SK-N-SH (cell line): ENCODE measurements around the gene YWHAH. TPM values are rescaled to one million over a fixed set of nuclear protein-coding genes. Genes with fewer than 3 reads are reported as not detected.

Experiments
- CTCF ChIA-PET: fragments of 300-600, 350-600 bp; formaldehyde crosslinking; extraction: SDS; loops from one replicate; lab custom pipeline; 2021; lab: Yijun Ruan, JAX
- POLR2A ChIA-PET: fragments of 350-600 bp; sonication (Branson Sonifier 250); formaldehyde crosslinking; extraction: SDS; loops from one replicate; lab custom pipeline; 2020; ENCODE audit warnings: antibody characterized with exemption, inconsistent platforms; lab: Yijun Ruan, JAX
- DNase-seq: peaks from one replicate; pipeline ENCODE4 v3.0.0; 2012
- H2AFZ ChIP-seq: fragments of 200-600 bp; sonication (generic); 2 replicates; pipeline ENCODE4 v1.8.1; 2016; ENCODE audit warnings: antibody characterized with exemption, mild to moderate bottlenecking, low read depth
- H3F3A ChIP-seq: fragments of 200-600 bp; sonication (generic); replicated peaks from 2 replicates; pipeline ENCODE3; 2016; ENCODE audit warnings: antibody characterized with exemption, mild to moderate bottlenecking; ENCODE audit not compliant: insufficient read depth
- H3K27ac ChIP-seq, 2 experiments: fragments of 200-500 bp in 1 of 2; fragments of 200-600 bp in 1 of 2; sonication (Bioruptor generic) in 1 of 2; sonication (generic), shearing (Covaris generic) in 1 of 2; 2 replicates each; pipeline versions ENCODE4 v1.5.1 to v1.6.1; 2014 to 2016; ENCODE audit warnings: low read depth in 2 of 2, inconsistent platforms in 1 of 2, low read length in 1 of 2, mild to moderate bottlenecking in 1 of 2, mixed read lengths in 1 of 2
- H3K27me3 ChIP-seq: fragments of 200-600 bp; sonication (generic), shearing (Covaris generic); 2 replicates; pipeline ENCODE4 v1.6.1; 2016; ENCODE audit warnings: mixed run types; ENCODE audit not compliant: insufficient read depth
- H3K36me3 ChIP-seq, 2 experiments: fragments of 200-500 bp in 1 of 2; fragments of 200-600 bp in 1 of 2; sonication (Bioruptor generic) in 1 of 2; sonication (generic) in 1 of 2; replicated peaks in 1 of 2; 2 replicates each; pipeline versions ENCODE3 to v1.5.1; 2014 to 2016; ENCODE audit warnings: low read length in 1 of 2, mild to moderate bottlenecking in 1 of 2; ENCODE audit not compliant: insufficient read depth in 2 of 2, control insufficient read depth in 1 of 2
- H3K4me1 ChIP-seq, 2 experiments: fragments of 200-500 bp in 1 of 2; fragments of 200-600 bp in 1 of 2; sonication (Bioruptor generic) in 1 of 2; sonication (generic), shearing (Covaris generic) in 1 of 2; 2 replicates each; pipeline versions ENCODE4 v1.5.1 to v1.6.1; 2014 to 2016; ENCODE audit warnings: low read depth in 1 of 2, low read length in 1 of 2, mixed run types in 1 of 2; ENCODE audit not compliant: insufficient read depth in 2 of 2, control insufficient read depth in 1 of 2
- H3K4me2 ChIP-seq: fragments of 200-600 bp; sonication (generic), shearing (Covaris generic); 2 replicates; pipeline ENCODE4 v1.6.1; 2017; ENCODE audit warnings: mixed run types
- H3K4me3 ChIP-seq, 2 experiments: fragments of 200-500 bp in 1 of 2; fragments of 200-600 bp in 1 of 2; sonication (Bioruptor generic) in 1 of 2; sonication (generic), shearing (Covaris generic) in 1 of 2; 2 replicates each; pipeline versions ENCODE4 v1.5.1 to v1.8.1; 2014 to 2016; ENCODE audit warnings: low read depth in 2 of 2, inconsistent platforms in 1 of 2, low read length in 1 of 2, mild to moderate bottlenecking in 1 of 2, mixed read lengths in 1 of 2, moderate library complexity in 1 of 2
- H3K79me2 ChIP-seq: fragments of 200-600 bp; sonication (generic); 2 replicates; pipeline ENCODE4 v1.8.1; 2017; ENCODE audit warnings: mild to moderate bottlenecking; ENCODE audit not compliant: insufficient read depth
- H3K9ac ChIP-seq: fragments of 200-600 bp; sonication (generic); 2 replicates; pipeline ENCODE4 v1.6.1; 2017; ENCODE audit warnings: mixed run types
- H3K9me2 ChIP-seq: fragments of 200-600 bp; sonication (generic); 2 replicates; pipeline ENCODE4 v1.6.1; 2017; ENCODE audit warnings: mixed run types
- H3K9me3 ChIP-seq: fragments of 200-600 bp; sonication (generic); 2 replicates; pipeline ENCODE4 v1.6.1; 2017; ENCODE audit warnings: mixed run types, mild to moderate bottlenecking, moderate library complexity
- H4K20me1 ChIP-seq: fragments of 200-600 bp; sonication (generic); 2 replicates; pipeline ENCODE4 v1.6.1; 2017; ENCODE audit warnings: mild to moderate bottlenecking, mixed run types; ENCODE audit not compliant: insufficient read depth
- FOSL2 ChIP-seq: IDR thresholded peaks from 2 replicates; pipeline ENCODE4 v1.4.0; 2012; ENCODE audit warnings: low read depth, mild to moderate bottlenecking, moderate library complexity, borderline replicate concordance
- FOXM1 ChIP-seq: IDR thresholded peaks from 2 replicates; pipeline ENCODE4 v1.4.0; 2012; ENCODE audit warnings: low read depth, mild to moderate bottlenecking
- JUND ChIP-seq: IDR thresholded peaks from 2 replicates; pipeline ENCODE4 v1.4.0; 2012
- MXI1 ChIP-seq: IDR thresholded peaks from 2 replicates; pipeline ENCODE4 v1.6.1; 2012; ENCODE audit warnings: mild to moderate bottlenecking, low read depth, low read length, improper control_type of control experiment
- NFIC ChIP-seq: IDR thresholded peaks from 2 replicates; pipeline ENCODE4 v1.4.0; 2012; ENCODE audit warnings: borderline replicate concordance
- POLR2AphosphoS5 ChIP-seq: IDR thresholded peaks from 2 replicates; pipeline ENCODE4 v1.6.1; 2012; ENCODE audit warnings: low read depth, low read length
- RCOR1 ChIP-seq: fragments of 150-350 bp; IDR thresholded peaks from 2 replicates; pipeline ENCODE4 v1.6.1; 2017; ENCODE audit warnings: antibody characterized with exemption, low read length
- RFX5 ChIP-seq: IDR thresholded peaks from 2 replicates; pipeline ENCODE4 v1.6.1; 2012; ENCODE audit warnings: mild to moderate bottlenecking, improper control_type of control experiment, low read length
- SMC3 ChIP-seq: IDR thresholded peaks from 2 replicates; pipeline ENCODE4 v1.6.1; 2012; ENCODE audit warnings: low read depth, low read length, improper control_type of control experiment
- TEAD4 ChIP-seq: IDR thresholded peaks from 2 replicates; pipeline ENCODE4 v1.4.0; 2012; ENCODE audit warnings: mild to moderate bottlenecking, borderline replicate concordance; ENCODE audit not compliant: insufficient read depth
- YY1 ChIP-seq: IDR thresholded peaks from 2 replicates; pipeline ENCODE4 v1.4.0; 2012; ENCODE audit warnings: low read depth, mild to moderate bottlenecking
- WGBS: methylation state at CpG from one replicate; pipeline ENCODE4 v1.1.6; 2017; ENCODE audit warnings: low lambda C conversion rate; 5-methylcytosine and 5-hydroxymethylcytosine counted together
- polyA plus RNA-seq, 3 experiments: library from polyadenylated mRNA; depleted of rRNA; stranded (reverse); fragments of >200 nt; gene quantifications; 2 replicates each; pipeline ENCODE4 v1.2.3, GENCODE V29; 2012
- TF ChIP-seq, protein P1 (sequence below): fragments of 200-600 bp; sonication (generic); IDR thresholded peaks from 2 replicates; pipeline ENCODE4 v1.6.1; 2017; ENCODE audit warnings: antibody characterized with exemption, mild to moderate bottlenecking, moderate library complexity
- TF ChIP-seq, protein P2 (sequence below): IDR thresholded peaks from 2 replicates; pipeline ENCODE4; 2012
- TF ChIP-seq, protein P3 (sequence below): IDR thresholded peaks from 2 replicates; pipeline ENCODE4 v1.4.0; 2012; ENCODE audit warnings: low read depth
- TF ChIP-seq, protein P4 (sequence below): fragments of 150-350 bp; IDR thresholded peaks from 2 replicates; pipeline ENCODE4 v1.6.1; 2016; ENCODE audit warnings: mild to moderate bottlenecking, low read depth, low read length

YWHAH gene
- polyA plus RNA-seq, 1 of the 3 experiments (the other 2 are of a cell fraction) = 102 TPM

DNA sequence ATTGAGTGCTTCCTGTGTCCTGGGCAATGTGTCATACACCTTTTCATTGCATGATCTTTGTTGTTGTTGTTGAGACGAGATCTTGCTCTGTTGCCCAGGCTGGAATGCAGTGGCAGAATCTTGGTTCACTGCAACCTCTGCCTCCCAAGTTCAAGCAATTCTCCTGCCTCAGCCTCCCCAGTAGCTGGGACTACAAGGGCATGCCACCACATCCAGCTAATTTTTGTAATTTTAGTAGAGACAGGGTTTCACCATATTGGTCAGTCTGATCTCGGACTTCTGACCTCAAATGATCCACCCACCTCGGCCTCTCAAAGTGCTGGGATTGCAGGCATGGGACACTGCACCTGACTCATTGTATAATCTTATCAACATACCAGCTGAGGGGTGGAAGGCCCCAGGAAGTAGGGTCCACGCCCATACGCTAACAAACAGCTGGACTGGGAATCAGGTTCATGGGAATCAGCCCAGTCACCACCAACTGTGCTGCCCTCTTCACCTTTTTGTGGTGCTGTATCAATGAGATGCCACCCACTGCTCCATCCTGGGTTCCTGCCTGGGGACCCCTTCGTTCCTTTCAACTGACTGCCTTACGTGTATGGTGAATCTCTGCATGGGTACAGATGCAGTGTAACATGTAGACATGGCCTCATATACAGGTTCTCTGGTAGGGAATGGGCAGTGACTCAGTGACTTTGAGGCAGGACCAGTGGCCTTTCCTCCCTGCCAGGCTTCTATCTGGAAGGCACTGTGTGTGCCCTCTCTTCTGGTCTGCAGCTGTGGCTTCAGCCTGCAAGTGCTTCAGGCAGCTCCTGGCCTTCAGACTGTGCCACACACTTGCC, 32.5 kb upstream of the YWHAH start:
- Histone ChIP-seq H3K27me3 (no peaks in the 10 kb centered on the region), H3F3A (no peaks in the 10 kb centered on the region), H3K4me2 (no peak overlapping the region), H3K4me1 (no peaks in the 10 kb centered on the region), H3K4me3 (no peak overlapping the region), H3K9me2 (no peaks in the 10 kb centered on the region), H3K79me2 (no peaks in the 10 kb centered on the region), H3K9ac (no peak overlapping the region), H3K27ac (no peak overlapping the region), H3K36me3 (peaks cover 2 to 6% of the 10 kb centered on the region in 2 experiments), H2AFZ (no peak overlapping the region), H3K9me3 (no peaks in the 10 kb centered on the region), H4K20me1 (no peaks in the 10 kb centered on the region)
- no peak for TF ChIP-seq TEAD4
- TF ChIP-seq, protein P1, sequence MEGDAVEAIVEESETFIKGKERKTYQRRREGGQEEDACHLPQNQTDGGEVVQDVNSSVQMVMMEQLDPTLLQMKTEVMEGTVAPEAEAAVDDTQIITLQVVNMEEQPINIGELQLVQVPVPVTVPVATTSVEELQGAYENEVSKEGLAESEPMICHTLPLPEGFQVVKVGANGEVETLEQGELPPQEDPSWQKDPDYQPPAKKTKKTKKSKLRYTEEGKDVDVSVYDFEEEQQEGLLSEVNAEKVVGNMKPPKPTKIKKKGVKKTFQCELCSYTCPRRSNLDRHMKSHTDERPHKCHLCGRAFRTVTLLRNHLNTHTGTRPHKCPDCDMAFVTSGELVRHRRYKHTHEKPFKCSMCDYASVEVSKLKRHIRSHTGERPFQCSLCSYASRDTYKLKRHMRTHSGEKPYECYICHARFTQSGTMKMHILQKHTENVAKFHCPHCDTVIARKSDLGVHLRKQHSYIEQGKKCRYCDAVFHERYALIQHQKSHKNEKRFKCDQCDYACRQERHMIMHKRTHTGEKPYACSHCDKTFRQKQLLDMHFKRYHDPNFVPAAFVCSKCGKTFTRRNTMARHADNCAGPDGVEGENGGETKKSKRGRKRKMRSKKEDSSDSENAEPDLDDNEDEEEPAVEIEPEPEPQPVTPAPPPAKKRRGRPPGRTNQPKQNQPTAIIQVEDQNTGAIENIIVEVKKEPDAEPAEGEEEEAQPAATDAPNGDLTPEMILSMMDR = no peak
- TF ChIP-seq, protein P2, sequence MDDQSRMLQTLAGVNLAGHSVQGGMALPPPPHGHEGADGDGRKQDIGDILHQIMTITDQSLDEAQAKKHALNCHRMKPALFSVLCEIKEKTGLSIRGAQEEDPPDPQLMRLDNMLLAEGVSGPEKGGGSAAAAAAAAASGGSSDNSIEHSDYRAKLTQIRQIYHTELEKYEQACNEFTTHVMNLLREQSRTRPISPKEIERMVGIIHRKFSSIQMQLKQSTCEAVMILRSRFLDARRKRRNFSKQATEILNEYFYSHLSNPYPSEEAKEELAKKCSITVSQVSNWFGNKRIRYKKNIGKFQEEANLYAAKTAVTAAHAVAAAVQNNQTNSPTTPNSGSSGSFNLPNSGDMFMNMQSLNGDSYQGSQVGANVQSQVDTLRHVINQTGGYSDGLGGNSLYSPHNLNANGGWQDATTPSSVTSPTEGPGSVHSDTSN = no peak
- no peak for TF ChIP-seq JUND
- no peak for TF ChIP-seq YY1
- TF ChIP-seq FOXM1 = no peak
- TF ChIP-seq, protein P3, sequence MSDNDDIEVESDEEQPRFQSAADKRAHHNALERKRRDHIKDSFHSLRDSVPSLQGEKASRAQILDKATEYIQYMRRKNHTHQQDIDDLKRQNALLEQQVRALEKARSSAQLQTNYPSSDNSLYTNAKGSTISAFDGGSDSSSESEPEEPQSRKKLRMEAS = no peak
- no peak for TF ChIP-seq SMC3
- no peak for TF ChIP-seq RFX5
- no peak for TF ChIP-seq MXI1
- TF ChIP-seq RCOR1 = no peak
- TF ChIP-seq, protein P4, sequence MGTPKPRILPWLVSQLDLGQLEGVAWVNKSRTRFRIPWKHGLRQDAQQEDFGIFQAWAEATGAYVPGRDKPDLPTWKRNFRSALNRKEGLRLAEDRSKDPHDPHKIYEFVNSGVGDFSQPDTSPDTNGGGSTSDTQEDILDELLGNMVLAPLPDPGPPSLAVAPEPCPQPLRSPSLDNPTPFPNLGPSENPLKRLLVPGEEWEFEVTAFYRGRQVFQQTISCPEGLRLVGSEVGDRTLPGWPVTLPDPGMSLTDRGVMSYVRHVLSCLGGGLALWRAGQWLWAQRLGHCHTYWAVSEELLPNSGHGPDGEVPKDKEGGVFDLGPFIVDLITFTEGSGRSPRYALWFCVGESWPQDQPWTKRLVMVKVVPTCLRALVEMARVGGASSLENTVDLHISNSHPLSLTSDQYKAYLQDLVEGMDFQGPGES = no peak
- TF ChIP-seq FOSL2 = no peak
- TF ChIP-seq POLR2AphosphoS5 = no peak
- no peak for TF ChIP-seq NFIC
- WGBS = 71% methylated on average over 6 of the region's 7 CpGs
- ChIA-PET POLR2A (interaction anchor here (1.1 kb wide), 1 partner anchor 21 kb away, joined by 5 read pairs; no protein-coding TSS in a partner anchor), CTCF (no interaction called here)
- no peak for DNase-seq
